Gastrocnemius medialis (tissue), 4 donors: ENCODE results near the gene DISP3. TPM values are rescaled to one million over a fixed set of nuclear protein-coding genes. Genes with fewer than 3 reads are reported as not detected.

Experiments
- ATAC-seq, 2 donors: fragments of 150-250 bp; one replicate each; pipeline ENCODE4 v1.9.1; 2016
- DNase-seq, 2 donors: peaks; one replicate each; pipeline ENCODE4 v3.0.0-alpha.2; 2019
- H3K27ac ChIP-seq, 4 donors: fragments of 200-600 bp; sonication (generic); 1 replicate in 1 of 4; 2 replicates in 3 of 4; pipeline ENCODE4 v1.5.1; 2016 to 2018; ENCODE audit warnings: mild to moderate bottlenecking in 2 of 4, moderate library complexity in 1 of 4
- H3K27me3 ChIP-seq, 3 donors: fragments of 200-600 bp; sonication (generic) in 2 of 3; 1 replicate in 1 of 3; 2 replicates in 2 of 3; pipeline versions ENCODE4 v1.5.1 to v1.6.0; 2016 to 2019; ENCODE audit warnings: mild to moderate bottlenecking in 1 of 3, moderate library complexity in 1 of 3
- H3K36me3 ChIP-seq, 2 donors: fragments of 200-600 bp; sonication (generic) in 1 of 2; one replicate each; pipeline ENCODE4 v1.5.1; 2017 to 2018
- H3K4me1 ChIP-seq, 2 donors: fragments of 200-600 bp; sonication (generic) in 1 of 2; one replicate each; pipeline ENCODE4 v1.5.1; 2016 to 2017; ENCODE audit warnings: mild to moderate bottlenecking in 2 of 2
- H3K4me3 ChIP-seq, 4 donors: fragments of 200-600 bp; sonication (generic) in 3 of 4; 1 replicate in 1 of 4; 2 replicates in 3 of 4; pipeline ENCODE4 v1.5.1; 2016 to 2019; ENCODE audit warnings: mild to moderate bottlenecking in 2 of 4
- H3K9me3 ChIP-seq, 3 donors: fragments of 200-600 bp; sonication (generic) in 2 of 3; 1 replicate in 1 of 3; 2 replicates in 2 of 3; pipeline ENCODE4 v1.5.1; 2016 to 2019
- CTCF ChIP-seq, 5 experiments: fragments of 450-650 bp in 3 of 5; fragments of 200-600 bp in 2 of 5; sonication (generic) in 2 of 5; IDR thresholded peaks in 4 of 5; conservative IDR thresholded peaks in 1 of 5; 1 replicate in 4 of 5; 2 replicates in 1 of 5; pipeline ENCODE4 v1.5.1; 2016 to 2019; ENCODE audit warnings: antibody characterized with exemption in 5 of 5, mild to moderate bottlenecking in 3 of 5, moderate library complexity in 3 of 5
- POLR2A ChIP-seq, 2 donors: fragments of 450-650 bp; IDR thresholded peaks; one replicate each; pipeline ENCODE4 v1.6.1; 2017; ENCODE audit warnings: antibody characterized with exemption in 2 of 2, mild to moderate bottlenecking in 2 of 2, moderate library complexity in 2 of 2
- in situ Hi-C, 4 donors: fragments of 200-750 bp; cut with MboI; loops; one replicate each; pipeline versions ENCODE4 v1.15.0 to v1.8.0; 2017; ENCODE audit warnings: low sequenced_read_pairs in 4 of 4
- intact Hi-C: fragments of 100-400 bp; cut with DNase I; formaldehyde crosslinking; loops from one replicate; pipeline ENCODE4 v1.15.1; 2023; ENCODE audit warnings: low total_unique reads
- total RNA-seq, 4 donors: library from RNA; depleted of rRNA; stranded (reverse); fragments of >200 nt; gene quantifications; one replicate each; pipeline versions ENCODE4 v1.1.0 to v1.2.3, GENCODE V29; 2016

Gene DISP3
- total RNA-seq, 4 donors from 2014 or later = not detected

GRCh38 chr1:11431941-11432507, 46.9 kb upstream of the DISP3 start:
- H3K4me3 ChIP-seq = no peak overlapping the region
- H3K9me3 ChIP-seq = no peaks in the 10 kb centered on the region
- intact Hi-C loops = no loop called here
- H3K36me3 ChIP-seq = no peaks in the 10 kb centered on the region
- H3K27ac ChIP-seq = no peak overlapping the region
- TF ChIP-seq CTCF (IDR thresholded peaks at IDR 0.05 in 4 of 5, conservative IDR thresholded peaks at IDR 0.05 in 1 of 5) (no peak), POLR2A (IDR thresholded peaks at IDR 0.05) (no peak)
- no peaks in the 10 kb centered on the region for H3K4me1 ChIP-seq
- DNase-seq = no peak
- ATAC-seq = no peak
- peaks cover 0 to 5% (median 2%) of the 10 kb centered on the region in 3 donors for H3K27me3 ChIP-seq
- in situ Hi-C loops = no loop called here

- Histone ChIP-seq H3K4me1 (no peaks in the 10 kb centered on the region), H3K36me3 (no peaks in the 10 kb centered on the region), H3K9me3 (no peaks in the 10 kb centered on the region), H3K4me3 (no peak overlapping the region), H3K27ac (no peak overlapping the region), H3K27me3 (peaks cover 0 to 5% (median 2%) of the 10 kb centered on the region in 3 donors)
- ATAC-seq = no peak
- intact Hi-C loops = no loop called here
- no peak for DNase-seq
- in situ Hi-C loops = no loop called here
- TF ChIP-seq CTCF (IDR thresholded peaks at IDR 0.05 in 4 of 5, conservative IDR thresholded peaks at IDR 0.05 in 1 of 5) (no peak), POLR2A (IDR thresholded peaks at IDR 0.05) (no peak)
Measured at GRCh38 chr1:11432526-11432925, 46.4 kb upstream of the DISP3 start.

- no peaks in the 10 kb centered on the region for H3K4me1 ChIP-seq
- no peaks in the 10 kb centered on the region for H3K9me3 ChIP-seq
- peaks cover 5 to 9% (median 8%) of the 10 kb centered on the region in 3 donors for H3K27me3 ChIP-seq
- DNase-seq = no peak
- intact Hi-C loops (no loop called here), in situ Hi-C loops (no loop called here)
- H3K4me3 ChIP-seq = no peak overlapping the region
- no peaks in the 10 kb centered on the region for H3K36me3 ChIP-seq
- no peak for TF ChIP-seq POLR2A (IDR thresholded peaks at IDR 0.05)
- TF ChIP-seq CTCF (IDR thresholded peaks at IDR 0.05 in 4 of 5, conservative IDR thresholded peaks at IDR 0.05 in 1 of 5) = no peak
- ATAC-seq = no peak
- H3K27ac ChIP-seq = no peak overlapping the region
Measured at GRCh38 chr1:11434501-11434900, 44.5 kb upstream of the DISP3 start.

- H3K27me3 ChIP-seq = peaks cover 5 to 9% (median 8%) of the 10 kb centered on the region in 3 donors
Measured at GRCh38 chr1:11434926-11435325, 44.0 kb upstream of the DISP3 start.

More at GRCh38 chr1:11434926-11435325, 44.0 kb upstream of the DISP3 start:
- Histone ChIP-seq H3K4me1 (no peaks in the 10 kb centered on the region), H3K36me3 (no peaks in the 10 kb centered on the region), H3K27ac (no peak overlapping the region), H3K4me3 (no peak overlapping the region), H3K9me3 (no peaks in the 10 kb centered on the region)
- in situ Hi-C loops (no loop called here), intact Hi-C loops (no loop called here)
- ATAC-seq (no peak), DNase-seq (no peak)
- no peak for TF ChIP-seq POLR2A (IDR thresholded peaks at IDR 0.05)
- TF ChIP-seq CTCF (IDR thresholded peaks at IDR 0.05 in 4 of 5, conservative IDR thresholded peaks at IDR 0.05 in 1 of 5) = no peak
